Measurements from ENCODE around the gene PHOX2A.
A peak's percentile ranks its signal among the peaks of the same experiment; 100 is the strongest.
"Not testable (repeated sequence)": the region's sequence is repeated elsewhere in the genome, so short reads cannot be mapped to it uniquely, and the experiment has no call there.

The PHOX2A gene

GRCh38 chr11:72244060-72244360 lies at the start of gene PHOX2A:
TSS of gene PHOX2A (minus strand) at chr11:72244176. CDS start at chr11:72244004, 172 bp downstream.
- DNase-seq (ENCODE audit: low read depth) = no peak

- DNase-seq (ENCODE audit: low read depth) = no peak
Measured at GRCh38 chr11:72293391-72293790, 49.4 kb upstream of the PHOX2A start.

GRCh38 chr11:72292106-72292785 lies 48.3 kb upstream of the PHOX2A start:
- DNase-seq (ENCODE audit: low read depth) = no peak

- not testable (repeated sequence) for DNase-seq (ENCODE audit: low read depth)
Measured at GRCh38 chr11:72290741-72291140, 46.8 kb upstream of the PHOX2A start.

DNA sequence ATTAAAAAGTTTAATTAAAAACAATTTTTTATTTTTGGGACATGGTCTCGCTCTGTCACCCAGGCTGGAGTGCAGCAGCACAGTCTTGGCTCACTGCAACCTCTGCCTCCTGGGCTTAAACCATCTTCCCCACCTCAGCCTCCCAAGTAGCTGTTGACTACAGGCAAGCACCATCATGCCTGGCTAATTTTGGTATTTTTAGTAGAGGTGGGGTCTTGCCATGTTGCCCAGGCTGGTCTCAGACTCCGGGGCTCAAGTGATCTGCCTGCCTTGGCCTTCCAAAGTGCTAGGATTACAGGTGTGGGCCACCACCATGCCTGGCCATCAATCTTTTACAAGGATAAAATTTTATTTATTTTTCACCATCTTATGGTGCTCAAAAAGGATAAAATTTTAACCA lies 43.3 kb upstream of the PHOX2A start:
- DNase-seq (ENCODE audit: low read depth) = no peak

DNA sequence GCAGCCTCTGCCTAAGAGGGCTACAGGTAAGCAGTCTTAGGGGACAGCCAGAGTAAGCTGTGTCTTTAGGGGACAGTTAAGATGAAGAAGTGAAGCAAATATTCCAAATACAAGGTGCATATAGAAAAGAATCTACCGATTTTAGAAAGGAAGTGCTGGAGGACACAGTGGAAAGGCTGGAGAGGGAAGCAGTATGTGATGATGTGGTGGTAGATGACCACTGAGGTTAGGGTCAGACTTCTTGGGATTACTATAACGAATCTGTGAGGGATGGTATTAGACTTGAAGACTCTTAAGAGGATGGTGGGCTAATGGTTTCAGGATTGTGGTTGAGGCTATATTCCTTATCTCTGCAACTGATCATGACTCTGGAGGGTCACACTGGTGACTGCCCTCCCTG lies 40.0 kb upstream of the PHOX2A start:
- DNase-seq (ENCODE audit: low read depth) = no peak

GRCh38 chr11:72280726-72281315 lies 36.8 kb upstream of the PHOX2A start:
- no peak for DNase-seq (ENCODE audit: low read depth)

- DNase-seq (ENCODE audit: low read depth) = no peak
Measured at GRCh38 chr11:72280037-72280436, 36.1 kb upstream of the PHOX2A start.

GRCh38 chr11:72278905-72279304 lies 34.9 kb upstream of the PHOX2A start:
- peak; percentile 64 for DNase-seq (ENCODE audit: low read depth)

- DNase-seq (ENCODE audit: low read depth) = no peak
Measured at GRCh38 chr11:72274435-72274834, 30.5 kb upstream of the PHOX2A start.

GRCh38 chr11:72271980-72272379 lies 28.0 kb upstream of the PHOX2A start:
- no peak for DNase-seq (ENCODE audit: low read depth)

GRCh38 chr11:72267956-72268617 lies 24.1 kb upstream of the PHOX2A start:
- DNase-seq (ENCODE audit: low read depth) = no peak

GRCh38 chr11:72266960-72267359 lies 23.0 kb upstream of the PHOX2A start:
- not testable (repeated sequence) for DNase-seq (ENCODE audit: low read depth)

GRCh38 chr11:72265951-72266350 lies 22.0 kb upstream of the PHOX2A start:
- no peak for DNase-seq (ENCODE audit: low read depth)

DNA sequence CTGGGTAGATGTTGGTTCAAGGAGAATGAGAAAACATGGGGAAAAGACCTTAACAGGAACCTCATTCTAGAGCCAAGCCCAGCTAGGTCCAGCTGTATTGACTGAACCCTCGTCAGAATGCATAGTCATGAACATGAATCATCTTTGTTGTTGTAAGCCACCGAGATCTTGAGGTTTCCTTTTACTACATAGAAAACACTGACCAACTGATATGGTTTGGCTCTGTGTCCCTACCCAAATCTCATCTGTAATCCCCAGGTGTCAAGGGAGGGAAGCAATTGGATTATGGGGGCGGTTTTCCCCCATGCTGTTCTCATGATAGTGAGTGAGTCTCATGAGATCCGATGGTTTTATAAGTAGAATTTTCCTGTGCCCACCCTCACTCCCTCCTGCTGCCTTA lies 19.4 kb upstream of the PHOX2A start:
- DNase-seq (ENCODE audit: low read depth) = no peak

- no peak for DNase-seq (ENCODE audit: low read depth)
Measured at GRCh38 chr11:72260574-72260973, 16.6 kb upstream of the PHOX2A start.

GRCh38 chr11:72259490-72259889 lies 15.5 kb upstream of the PHOX2A start:
- DNase-seq (ENCODE audit: low read depth) = no peak

DNA sequence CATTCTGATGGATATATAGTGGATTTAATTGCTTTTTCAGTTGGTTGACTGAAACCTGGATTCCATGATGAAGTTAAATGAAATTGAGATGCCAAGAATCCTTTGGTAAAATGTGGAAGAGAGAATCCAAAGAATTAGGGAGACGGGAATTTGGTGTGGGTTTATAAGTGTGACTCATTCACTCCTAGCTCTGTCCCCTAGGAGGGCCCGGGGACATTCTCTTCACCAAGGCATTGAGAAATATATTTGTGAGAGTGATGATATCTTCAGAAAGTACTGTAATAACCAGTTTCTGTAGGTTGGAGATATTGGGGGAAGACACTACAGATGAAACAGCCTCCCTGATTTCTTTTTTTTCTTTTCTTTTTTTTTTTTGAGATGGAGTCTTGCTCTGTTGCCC lies 13.6 kb upstream of the PHOX2A start:
- DNase-seq (ENCODE audit: low read depth) = no peak

- no peak for DNase-seq (ENCODE audit: low read depth)
Measured at GRCh38 chr11:72254299-72254993, 10.5 kb upstream of the PHOX2A start.

- DNase-seq (ENCODE audit: low read depth) = no peak
Measured at GRCh38 chr11:72253392-72253791, 9.4 kb upstream of the PHOX2A start.

GRCh38 chr11:72251614-72252013 lies 7.6 kb upstream of the PHOX2A start:
- DNase-seq (ENCODE audit: low read depth) = no peak

DNA sequence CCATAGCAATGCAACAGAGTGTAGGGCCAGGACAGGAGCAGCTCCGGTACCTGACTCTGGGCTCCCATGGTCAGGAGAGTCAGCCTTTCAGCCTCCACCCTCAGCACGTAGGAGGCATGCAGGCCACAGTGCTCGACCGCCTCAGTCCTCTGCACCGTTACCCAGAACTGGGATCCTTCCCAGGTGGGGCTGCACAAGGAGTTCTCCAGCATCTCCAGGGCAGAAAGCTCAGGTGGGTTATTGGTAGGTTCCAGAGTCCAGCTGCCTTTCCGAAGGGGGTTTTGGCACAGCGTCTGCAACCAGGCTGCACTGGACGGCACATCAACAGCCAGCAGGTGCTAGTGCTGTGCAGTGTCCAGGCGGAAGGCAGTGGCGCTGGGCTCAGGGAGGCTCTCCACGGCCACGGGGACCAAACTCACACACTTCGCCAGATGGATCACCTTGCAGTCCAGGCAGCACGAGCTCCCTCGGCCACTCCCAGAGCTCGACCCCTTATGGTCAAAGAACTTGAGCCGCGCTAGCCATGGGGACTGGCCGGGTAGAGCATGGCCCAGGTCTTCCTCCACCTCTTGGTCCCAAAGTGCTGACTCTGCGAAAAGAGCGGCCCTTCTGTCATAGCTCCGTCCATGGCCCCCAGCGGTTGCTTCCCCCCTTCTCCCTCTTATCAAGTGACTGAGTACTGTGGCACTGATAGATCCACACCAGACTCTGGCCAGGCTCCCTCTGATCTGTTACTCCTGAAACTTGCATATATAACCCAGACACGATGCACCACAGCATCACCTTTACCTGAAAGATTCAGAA lies 6.9 kb upstream of the PHOX2A start:
- no peak for DNase-seq (ENCODE audit: low read depth)
